A549 treated with AZD2906 at 1 μM for 4 hours (cell line): ENCODE data around the gene CRKL. TPM values are rescaled to one million over a fixed set of nuclear protein-coding genes. Genes with fewer than 3 reads are reported as not detected.

ENCODE experiments used
- total RNA-seq: library from RNA; stranded (reverse); fragments of 200-300 nt; extraction: Qiagen RNA extraction; gene quantifications from 5 replicates; pipeline ENCODE4 v1.2.3, GENCODE V29; 2022

CRKL gene
- total RNA-seq: 20.7 to 27.5 TPM (median 21.5 TPM) in 5 replicates

GRCh38 chr22:20916916-20917810 lies at the start of gene CRKL:
Gene CRKL (plus strand): TSS chr22:20917407. CDS start chr22:20917935, 528 bp downstream.

DNA sequence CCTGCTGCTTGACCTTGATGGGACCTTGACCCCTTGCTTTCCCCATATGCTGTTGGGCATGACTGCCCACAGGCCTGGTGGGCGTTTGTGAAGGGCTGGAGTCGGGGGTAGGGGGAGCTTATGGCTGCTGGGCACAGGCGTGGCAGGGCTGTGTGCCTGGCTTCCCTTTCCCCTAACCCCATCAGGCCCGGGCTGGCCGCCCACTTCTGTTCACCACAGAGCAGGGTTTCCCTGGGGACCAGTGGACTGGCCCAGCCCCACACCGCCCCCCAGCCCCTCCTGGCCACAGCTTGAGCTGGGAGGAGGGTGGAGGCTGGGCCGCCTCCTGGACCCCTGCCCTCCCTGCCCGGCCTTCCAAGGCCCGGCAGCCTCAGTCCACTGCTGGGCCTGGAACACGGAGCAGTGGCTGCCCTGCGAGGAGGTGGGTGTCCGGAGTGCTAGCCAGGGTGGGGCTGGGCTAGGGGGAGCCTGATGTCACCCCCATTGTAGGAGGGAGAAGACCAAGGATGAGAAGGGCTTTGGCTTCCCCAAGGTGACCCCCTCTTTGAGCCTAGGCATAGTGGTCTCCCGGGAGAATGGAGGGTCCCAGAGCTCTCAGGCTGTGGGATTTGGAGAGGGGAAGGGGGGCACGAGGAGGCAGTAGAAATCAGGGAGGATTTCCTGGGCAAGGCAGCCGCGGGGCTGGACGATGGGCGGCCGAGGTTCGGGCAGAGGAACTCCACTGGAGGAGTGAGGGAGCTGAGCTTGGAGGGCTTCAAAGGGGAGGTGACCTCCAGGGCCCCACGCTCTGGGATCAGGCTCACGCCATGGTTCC lies 49.9 kb downstream of the CRKL start, which contains the start of gene AIFM3:
AIFM3 (plus strand) TSS at position 373 of the 814 bp plus-strand sequence. CDS start 690 bp downstream, outside the sequence.

GRCh38 chr22:20981787-20982562 lies 64.8 kb downstream of the CRKL start, which contains the start of gene LZTR1:
Gene LZTR1 (plus strand): TSS chr22:20982297. CDS start chr22:20982372, 75 bp downstream.

GRCh38 chr22:21001601-21002325 lies 84.6 kb downstream of the CRKL start, which contains the start of gene THAP7:
Gene THAP7 (minus strand): TSS chr22:21002118. CDS start chr22:21001911, 207 bp downstream.

Other genes starting within 250 kb of the CRKL start
- 0.02 to 0.03 TPM in 2 of 5 replicates, not detected in the others for gene SERPIND1, start 143.3 kb upstream of the CRKL start, total RNA-seq
- 16.9 to 20.7 TPM (median 19.7 TPM) in 5 replicates for gene PI4KA, start 58.6 kb upstream of the CRKL start, total RNA-seq
- 12.1 to 19.4 TPM (median 17.2 TPM) in 5 replicates for gene SNAP29, start 58.4 kb upstream of the CRKL start, total RNA-seq
- gene AIFM3, start 49.8 kb downstream of the CRKL start, total RNA-seq: 1.9 to 4.2 TPM (median 3.2 TPM) in 5 replicates
- 12.6 to 21.2 TPM (median 17.1 TPM) in 5 replicates for gene LZTR1, start 64.9 kb downstream of the CRKL start, total RNA-seq
- gene THAP7, start 84.7 kb downstream of the CRKL start, total RNA-seq: 15.7 to 23.9 TPM (median 23.1 TPM) in 5 replicates
- gene P2RX6, start 97.8 kb downstream of the CRKL start, total RNA-seq: 0.29 to 0.82 TPM (median 0.60 TPM) in 5 replicates
- gene SLC7A4, start 115.2 kb downstream of the CRKL start, total RNA-seq: not detected in 5 replicates
- gene LRRC74B, start 128.5 kb downstream of the CRKL start, total RNA-seq: 0.05 to 0.06 TPM in 2 of 5 replicates, not detected in the others